Measurements from ENCODE around the gene GRIK4.

- TF ChIP-seq TP53 (CRISPR knock-in tag; IDR thresholded peaks at IDR 0.05) (no peak), PREB (CRISPR knock-in tag; IDR thresholded peaks at IDR 0.05; ENCODE audit: borderline replicate concordance) (no peak), MLX (CRISPR knock-in tag; IDR thresholded peaks at IDR 0.05) (no peak), SP1 (CRISPR knock-in tag; conservative IDR thresholded peaks at IDR 0.05) (no peak), HMGXB4 (CRISPR knock-in tag; IDR thresholded peaks at IDR 0.05) (no peak), ZNF317 (CRISPR knock-in tag; IDR thresholded peaks at IDR 0.05; ENCODE audit: borderline replicate concordance, low read depth) (no peak), ESRRA (CRISPR knock-in tag; IDR thresholded peaks at IDR 0.05; ENCODE audit: borderline replicate concordance) (no peak), ZNF263 (CRISPR knock-in tag; IDR thresholded peaks at IDR 0.05; ENCODE audit: low read depth) (no peak), KAT7 (CRISPR knock-in tag; IDR thresholded peaks at IDR 0.05; ENCODE audit: borderline replicate concordance) (no peak), TCF7 (CRISPR knock-in tag; IDR thresholded peaks at IDR 0.05; ENCODE audit: low read depth) (no peak)
- TF ChIP-seq, protein P1, sequence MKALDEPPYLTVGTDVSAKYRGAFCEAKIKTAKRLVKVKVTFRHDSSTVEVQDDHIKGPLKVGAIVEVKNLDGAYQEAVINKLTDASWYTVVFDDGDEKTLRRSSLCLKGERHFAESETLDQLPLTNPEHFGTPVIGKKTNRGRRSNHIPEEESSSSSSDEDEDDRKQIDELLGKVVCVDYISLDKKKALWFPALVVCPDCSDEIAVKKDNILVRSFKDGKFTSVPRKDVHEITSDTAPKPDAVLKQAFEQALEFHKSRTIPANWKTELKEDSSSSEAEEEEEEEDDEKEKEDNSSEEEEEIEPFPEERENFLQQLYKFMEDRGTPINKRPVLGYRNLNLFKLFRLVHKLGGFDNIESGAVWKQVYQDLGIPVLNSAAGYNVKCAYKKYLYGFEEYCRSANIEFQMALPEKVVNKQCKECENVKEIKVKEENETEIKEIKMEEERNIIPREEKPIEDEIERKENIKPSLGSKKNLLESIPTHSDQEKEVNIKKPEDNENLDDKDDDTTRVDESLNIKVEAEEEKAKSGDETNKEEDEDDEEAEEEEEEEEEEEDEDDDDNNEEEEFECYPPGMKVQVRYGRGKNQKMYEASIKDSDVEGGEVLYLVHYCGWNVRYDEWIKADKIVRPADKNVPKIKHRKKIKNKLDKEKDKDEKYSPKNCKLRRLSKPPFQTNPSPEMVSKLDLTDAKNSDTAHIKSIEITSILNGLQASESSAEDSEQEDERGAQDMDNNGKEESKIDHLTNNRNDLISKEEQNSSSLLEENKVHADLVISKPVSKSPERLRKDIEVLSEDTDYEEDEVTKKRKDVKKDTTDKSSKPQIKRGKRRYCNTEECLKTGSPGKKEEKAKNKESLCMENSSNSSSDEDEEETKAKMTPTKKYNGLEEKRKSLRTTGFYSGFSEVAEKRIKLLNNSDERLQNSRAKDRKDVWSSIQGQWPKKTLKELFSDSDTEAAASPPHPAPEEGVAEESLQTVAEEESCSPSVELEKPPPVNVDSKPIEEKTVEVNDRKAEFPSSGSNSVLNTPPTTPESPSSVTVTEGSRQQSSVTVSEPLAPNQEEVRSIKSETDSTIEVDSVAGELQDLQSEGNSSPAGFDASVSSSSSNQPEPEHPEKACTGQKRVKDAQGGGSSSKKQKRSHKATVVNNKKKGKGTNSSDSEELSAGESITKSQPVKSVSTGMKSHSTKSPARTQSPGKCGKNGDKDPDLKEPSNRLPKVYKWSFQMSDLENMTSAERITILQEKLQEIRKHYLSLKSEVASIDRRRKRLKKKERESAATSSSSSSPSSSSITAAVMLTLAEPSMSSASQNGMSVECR (CRISPR knock-in tag; IDR thresholded peaks at IDR 0.05; ENCODE audit: borderline replicate concordance) = no peak
- TF ChIP-seq, protein P2, sequence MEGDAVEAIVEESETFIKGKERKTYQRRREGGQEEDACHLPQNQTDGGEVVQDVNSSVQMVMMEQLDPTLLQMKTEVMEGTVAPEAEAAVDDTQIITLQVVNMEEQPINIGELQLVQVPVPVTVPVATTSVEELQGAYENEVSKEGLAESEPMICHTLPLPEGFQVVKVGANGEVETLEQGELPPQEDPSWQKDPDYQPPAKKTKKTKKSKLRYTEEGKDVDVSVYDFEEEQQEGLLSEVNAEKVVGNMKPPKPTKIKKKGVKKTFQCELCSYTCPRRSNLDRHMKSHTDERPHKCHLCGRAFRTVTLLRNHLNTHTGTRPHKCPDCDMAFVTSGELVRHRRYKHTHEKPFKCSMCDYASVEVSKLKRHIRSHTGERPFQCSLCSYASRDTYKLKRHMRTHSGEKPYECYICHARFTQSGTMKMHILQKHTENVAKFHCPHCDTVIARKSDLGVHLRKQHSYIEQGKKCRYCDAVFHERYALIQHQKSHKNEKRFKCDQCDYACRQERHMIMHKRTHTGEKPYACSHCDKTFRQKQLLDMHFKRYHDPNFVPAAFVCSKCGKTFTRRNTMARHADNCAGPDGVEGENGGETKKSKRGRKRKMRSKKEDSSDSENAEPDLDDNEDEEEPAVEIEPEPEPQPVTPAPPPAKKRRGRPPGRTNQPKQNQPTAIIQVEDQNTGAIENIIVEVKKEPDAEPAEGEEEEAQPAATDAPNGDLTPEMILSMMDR (IDR thresholded peaks at IDR 0.05) = no peak
- TF ChIP-seq, protein P3, sequence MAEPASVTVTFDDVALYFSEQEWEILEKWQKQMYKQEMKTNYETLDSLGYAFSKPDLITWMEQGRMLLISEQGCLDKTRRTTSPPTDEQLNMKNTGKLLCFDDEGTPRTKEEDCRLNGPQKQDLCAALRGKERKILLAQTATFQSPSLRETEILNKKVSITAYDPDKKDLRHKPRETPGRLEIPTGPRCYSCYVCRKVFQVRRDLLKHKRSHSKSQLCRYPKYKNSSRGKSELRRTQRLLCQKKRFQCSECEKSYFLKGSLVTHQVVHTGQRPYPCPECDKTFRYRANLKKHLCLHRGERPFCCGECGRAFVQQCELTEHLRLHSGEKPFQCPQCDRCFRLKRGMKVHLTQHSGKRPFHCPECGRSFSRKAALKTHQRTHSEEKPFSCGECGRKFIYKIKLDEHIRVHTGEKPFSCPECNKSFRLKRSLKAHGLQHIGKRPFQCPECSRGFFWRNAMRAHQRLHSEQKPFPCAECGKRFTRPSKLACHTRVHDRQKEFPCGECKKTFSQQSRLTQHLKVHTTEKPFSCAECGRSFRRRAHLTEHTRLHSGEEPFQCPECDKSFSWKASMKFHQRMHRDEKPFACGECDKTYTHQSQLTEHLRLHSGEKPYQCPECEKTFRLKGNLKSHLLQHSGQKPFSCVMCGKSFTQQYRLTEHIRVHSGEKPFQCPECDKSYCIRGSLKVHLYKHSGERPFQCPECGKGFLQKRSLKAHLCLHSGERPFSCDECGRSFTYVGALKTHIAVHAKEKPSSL (CRISPR knock-in tag; conservative IDR thresholded peaks at IDR 0.05) = no peak
These were observed 122.3 kb downstream of the GRIK4 start for GRCh38 chr11:120633616-120634393.

Data from WTC11 (cell line).